HG03060 (cell line): Measurements from ENCODE around the gene EMILIN3.

Experiments used
- ATAC-seq: cut with Tn5 transposase; IDR thresholded peaks from one replicate; pipeline ENCODE4 v1.9.1; 2021; ENCODE audit warnings: low read depth, moderate number of reproducible peaks; ENCODE audit not compliant: unreplicated experiment

The EMILIN3 gene

GRCh38 chr20:41366546-41367392 lies at the start of gene EMILIN3:
Gene EMILIN3 (minus strand): TSS chr20:41366818. CDS start chr20:41366634, 184 bp downstream.
- ATAC-seq: no peak

GRCh38 chr20:41415191-41415590 lies 48.6 kb upstream of the EMILIN3 start:
- no peak for ATAC-seq

GRCh38 chr20:41413169-41413568 lies 46.6 kb upstream of the EMILIN3 start:
- ATAC-seq: no peak

GRCh38 chr20:41412324-41413120 lies 45.9 kb upstream of the EMILIN3 start:
- ATAC-seq: no peak

GRCh38 chr20:41411391-41411847 lies 44.8 kb upstream of the EMILIN3 start:
- no peak for ATAC-seq

- no peak for ATAC-seq
Measured at GRCh38 chr20:41408986-41409385, 42.4 kb upstream of the EMILIN3 start.

- peak; percentile 57 for ATAC-seq
Measured at GRCh38 chr20:41408156-41408794, 41.7 kb upstream of the EMILIN3 start.

GRCh38 chr20:41407607-41408006 lies 41.0 kb upstream of the EMILIN3 start:
- no peak for ATAC-seq

GRCh38 chr20:41406896-41407444 lies 40.4 kb upstream of the EMILIN3 start:
- ATAC-seq: no peak

GRCh38 chr20:41406353-41406752 lies 39.7 kb upstream of the EMILIN3 start:
- ATAC-seq: no peak

- ATAC-seq: no peak
Measured at GRCh38 chr20:41405436-41405835, 38.8 kb upstream of the EMILIN3 start.

- no peak for ATAC-seq
Measured at GRCh38 chr20:41403604-41404003, 37.0 kb upstream of the EMILIN3 start.

- no peak for ATAC-seq
Measured at GRCh38 chr20:41398408-41398807, 31.8 kb upstream of the EMILIN3 start.

GRCh38 chr20:41395667-41396664 lies 29.3 kb upstream of the EMILIN3 start:
- no peak for ATAC-seq

GRCh38 chr20:41394931-41395666 lies 28.5 kb upstream of the EMILIN3 start:
- no peak for ATAC-seq

- no peak for ATAC-seq
Measured at GRCh38 chr20:41394081-41394480, 27.5 kb upstream of the EMILIN3 start.

- no peak for ATAC-seq
Measured at GRCh38 chr20:41393705-41394066, 27.1 kb upstream of the EMILIN3 start.

GRCh38 chr20:41392871-41393704 lies 26.5 kb upstream of the EMILIN3 start:
- ATAC-seq: no peak
